Liver (tissue), 9 donors: ENCODE results near the gene GALNT1. TPM values are rescaled to one million over a fixed set of nuclear protein-coding genes. Genes with fewer than 3 reads are reported as not detected.

Experiments used
- DNase-seq: peaks from one replicate; pipeline ENCODE4 v3.0.0-alpha.2; 2017; ENCODE audit warnings: low spot score
- H3K27ac ChIP-seq, 2 donors: one replicate each; pipeline ENCODE4 v1.7.0; 2013; ENCODE audit warnings: inconsistent platforms in 2 of 2, low read length in 2 of 2, control low read depth in 1 of 2, low read depth in 1 of 2, mild to moderate bottlenecking in 1 of 2
- H3K27me3 ChIP-seq, 4 donors: one replicate each; pipeline versions ENCODE4 v1.6.1 to v1.7.0; 2013; ENCODE audit warnings: low read length in 3 of 4, inconsistent platforms in 1 of 4, mild to moderate bottlenecking in 1 of 4, moderate library complexity in 1 of 4; ENCODE audit not compliant: control insufficient read depth in 4 of 4, insufficient read depth in 4 of 4
- H3K36me3 ChIP-seq, 4 donors: one replicate each; pipeline versions ENCODE4 v1.6.1 to v1.7.0; 2013; ENCODE audit warnings: low read length in 3 of 4, mild to moderate bottlenecking in 3 of 4, low read depth in 1 of 4, moderate library complexity in 1 of 4; ENCODE audit not compliant: control insufficient read depth in 4 of 4, insufficient read depth in 3 of 4
- H3K4me1 ChIP-seq, 4 donors: one replicate each; pipeline versions ENCODE4 v1.6.1 to v1.7.0; 2013; ENCODE audit warnings: low read length in 3 of 4, mild to moderate bottlenecking in 3 of 4, moderate library complexity in 1 of 4; ENCODE audit not compliant: control insufficient read depth in 4 of 4, insufficient read depth in 4 of 4
- H3K4me3 ChIP-seq, 3 donors: one replicate each; pipeline versions ENCODE4 v1.6.1 to v1.7.0; 2013; ENCODE audit warnings: low read length in 3 of 3, control low read depth in 1 of 3, low read depth in 1 of 3, mild to moderate bottlenecking in 1 of 3
- H3K9ac ChIP-seq, 2 donors: one replicate each; pipeline ENCODE4 v1.7.0; 2013; ENCODE audit warnings: low read length in 2 of 2, mild to moderate bottlenecking in 2 of 2, moderate library complexity in 2 of 2, control low read depth in 1 of 2, low read depth in 1 of 2
- H3K9me3 ChIP-seq, 4 donors: one replicate each; pipeline versions ENCODE4 v1.6.1 to v1.7.0; 2013; ENCODE audit warnings: low read length in 3 of 4; ENCODE audit not compliant: control insufficient read depth in 4 of 4
- ATF3 ChIP-seq: IDR thresholded peaks from 2 replicates; pipeline ENCODE4 v1.6.1; 2016; ENCODE audit warnings: antibody characterized with exemption
- CTCF ChIP-seq: fragments of 150-350 bp; IDR thresholded peaks from 2 replicates; pipeline ENCODE4 v1.5.1; 2017; ENCODE audit warnings: improper control_type of control experiment, low read depth, low read length; ENCODE audit not compliant: missing input control
- EGR1 ChIP-seq, 2 donors: IDR thresholded peaks; 2 replicates each; pipeline ENCODE4 v1.6.1; 2016 to 2018; ENCODE audit warnings: antibody characterized with exemption in 2 of 2, low read depth in 2 of 2
- FOXA1 ChIP-seq: IDR thresholded peaks from 2 replicates; pipeline ENCODE4 v1.6.1; 2016; ENCODE audit warnings: antibody characterized with exemption
- FOXA2 ChIP-seq: IDR thresholded peaks from 2 replicates; pipeline ENCODE4 v1.6.1; 2016; ENCODE audit warnings: antibody characterized with exemption
- HNF4A ChIP-seq, 2 donors: conservative IDR thresholded peaks; 2 replicates each; pipeline ENCODE4 v1.6.1; 2016; ENCODE audit warnings: antibody characterized with exemption in 2 of 2, mild to moderate bottlenecking in 2 of 2
- HNF4G ChIP-seq: IDR thresholded peaks from 2 replicates; pipeline ENCODE4 v1.6.1; 2016; ENCODE audit warnings: antibody characterized with exemption
- JUND ChIP-seq, 2 donors: IDR thresholded peaks; 2 replicates each; pipeline ENCODE4 v1.6.1; 2016; ENCODE audit warnings: antibody characterized with exemption in 2 of 2
- MAX ChIP-seq: IDR thresholded peaks from 2 replicates; pipeline ENCODE4 v1.6.1; 2016; ENCODE audit warnings: antibody characterized with exemption
- NR2F2 ChIP-seq: IDR thresholded peaks from 2 replicates; pipeline ENCODE4 v1.6.1; 2016; ENCODE audit warnings: antibody characterized with exemption
- REST ChIP-seq: IDR thresholded peaks from 2 replicates; pipeline ENCODE4 v1.6.1; 2016; ENCODE audit warnings: antibody characterized with exemption, mild to moderate bottlenecking
- RXRA ChIP-seq, 2 donors: IDR thresholded peaks; 2 replicates each; pipeline ENCODE4 v1.6.1; 2017 to 2018; ENCODE audit warnings: antibody characterized with exemption in 2 of 2, mild to moderate bottlenecking in 1 of 2
- SP1 ChIP-seq: IDR thresholded peaks from 2 replicates; pipeline ENCODE4 v1.6.1; 2018; ENCODE audit warnings: antibody characterized with exemption, mild to moderate bottlenecking
- TAF1 ChIP-seq: conservative IDR thresholded peaks from 2 replicates; pipeline ENCODE4 v1.6.1; 2016; ENCODE audit warnings: antibody characterized with exemption, mild to moderate bottlenecking
- YY1 ChIP-seq: IDR thresholded peaks from 2 replicates; pipeline ENCODE4 v1.6.1; 2016; ENCODE audit warnings: antibody characterized with exemption, mild to moderate bottlenecking
- WGBS: extraction: QIAGEN DNeasy Blood & Tissue Kit; methylation state at CpG from one replicate; pipeline ENCODE4 v1.1.7; 2013; 5-methylcytosine and 5-hydroxymethylcytosine counted together
- polyA plus RNA-seq, 2 donors: library from polyadenylated mRNA; stranded (reverse) in 1 of 2; unstranded in 1 of 2; fragments of 200-250 nt in 1 of 2; fragments of >200 nt in 1 of 2; fragmentation: Nextera tagmentation in 1 of 2; extraction: Ambion mirVana in 1 of 2; gene quantifications; one replicate each; pipeline versions ENCODE4 v1.2.1 to v1.2.3, GENCODE V29; 2013 to 2015
- total RNA-seq, 2 donors: library from RNA; depleted of rRNA; stranded (reverse); fragments of >200 nt; gene quantifications; one replicate each; pipeline ENCODE4 v1.2.3, GENCODE V29; 2014
- TF ChIP-seq, protein P1 (sequence below): IDR thresholded peaks from 2 replicates; pipeline ENCODE4 v1.6.1; 2016; ENCODE audit warnings: antibody characterized with exemption
- donor health status: healthy.
- donor health status: healthy.
- donor health status: healthy.
- donor health status: healthy.
- donor health status: healthy.

Gene GALNT1
- total and polyA plus RNA-seq, 4 donors, result 13.9 to 42.2 (median 26.5) TPM

DNA sequence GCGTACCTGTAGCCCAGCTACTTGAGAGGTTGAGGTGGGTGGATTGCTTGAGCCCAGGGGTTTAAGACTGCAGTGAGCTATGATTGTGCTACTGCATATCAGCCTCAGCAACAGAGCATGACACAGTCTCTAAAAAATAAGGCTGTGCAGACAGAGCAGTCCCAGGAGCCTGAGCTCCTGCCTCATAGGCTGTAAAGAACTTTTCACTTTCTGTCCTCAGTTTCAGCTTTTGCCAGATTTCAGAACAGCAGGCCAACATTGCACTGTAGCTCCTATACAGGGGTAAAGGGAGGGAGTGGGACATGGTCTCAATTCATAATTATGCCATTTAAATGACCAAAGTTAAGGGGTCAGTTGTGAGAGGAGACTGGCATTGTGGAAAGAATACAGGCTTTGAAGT is 150.6 kb downstream of the GALNT1 start:
- no peaks in the 10 kb centered on the region for H3K36me3 ChIP-seq
- no peak overlapping the region for H3K4me3 ChIP-seq
- no peaks in the 10 kb centered on the region for H3K4me1 ChIP-seq
- no peak overlapping the region for H3K27ac ChIP-seq
- DNase-seq, result no peak
- WGBS, result 95% methylated on average over 1 of the region's 1 CpG
- TF ChIP-seq MAX (no peak), JUND (IDR thresholded peaks at IDR 0.05) (no peak), EGR1 (IDR thresholded peaks at IDR 0.05; ENCODE audit: low read depth in 2 of 2) (no peak), FOXA2 (no peak), HNF4G (no peak), HNF4A (conservative IDR thresholded peaks at IDR 0.05) (no peak), NR2F2 (no peak), ATF3 (no peak), REST (no peak), YY1 (no peak), RXRA (IDR thresholded peaks at IDR 0.05) (no peak), SP1 (no peak)
- TF ChIP-seq, protein P1, sequence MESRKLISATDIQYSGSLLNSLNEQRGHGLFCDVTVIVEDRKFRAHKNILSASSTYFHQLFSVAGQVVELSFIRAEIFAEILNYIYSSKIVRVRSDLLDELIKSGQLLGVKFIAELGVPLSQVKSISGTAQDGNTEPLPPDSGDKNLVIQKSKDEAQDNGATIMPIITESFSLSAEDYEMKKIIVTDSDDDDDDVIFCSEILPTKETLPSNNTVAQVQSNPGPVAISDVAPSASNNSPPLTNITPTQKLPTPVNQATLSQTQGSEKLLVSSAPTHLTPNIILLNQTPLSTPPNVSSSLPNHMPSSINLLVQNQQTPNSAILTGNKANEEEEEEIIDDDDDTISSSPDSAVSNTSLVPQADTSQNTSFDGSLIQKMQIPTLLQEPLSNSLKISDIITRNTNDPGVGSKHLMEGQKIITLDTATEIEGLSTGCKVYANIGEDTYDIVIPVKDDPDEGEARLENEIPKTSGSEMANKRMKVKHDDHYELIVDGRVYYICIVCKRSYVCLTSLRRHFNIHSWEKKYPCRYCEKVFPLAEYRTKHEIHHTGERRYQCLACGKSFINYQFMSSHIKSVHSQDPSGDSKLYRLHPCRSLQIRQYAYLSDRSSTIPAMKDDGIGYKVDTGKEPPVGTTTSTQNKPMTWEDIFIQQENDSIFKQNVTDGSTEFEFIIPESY, result no peak
- H3K9me3 ChIP-seq, result peaks cover 0 to 1% (median 0%) of the 10 kb centered on the region in 4 donors
- H3K27me3 ChIP-seq, result no peaks in the 10 kb centered on the region
- no peak overlapping the region for H3K9ac ChIP-seq

DNA sequence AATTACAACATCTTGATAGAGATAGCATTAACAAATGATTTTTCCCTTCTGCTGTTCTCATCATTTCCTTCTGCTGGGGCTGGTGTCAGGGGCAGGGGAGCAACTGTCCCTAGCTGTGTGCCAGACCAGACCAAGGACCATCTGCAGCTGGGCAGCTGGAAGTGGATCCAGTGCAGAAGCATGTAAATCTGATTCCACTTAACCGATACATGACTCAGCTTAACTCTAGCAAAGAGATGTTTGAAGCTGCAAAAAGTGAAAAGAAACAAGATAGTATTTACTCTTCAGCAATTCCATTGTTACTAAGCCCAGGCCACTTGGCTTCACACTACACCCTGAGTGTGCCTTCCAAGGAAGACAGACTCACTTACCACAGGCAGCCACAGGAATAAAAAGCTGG is 151.1 kb downstream of the GALNT1 start:
- 91% methylated on average over 1 of the region's 1 CpG for WGBS
- TF ChIP-seq EGR1 (IDR thresholded peaks at IDR 0.05; ENCODE audit: low read depth in 2 of 2) (no peak), SP1 (no peak), JUND (IDR thresholded peaks at IDR 0.05) (no peak), TAF1 (no peak), CTCF (no peak), FOXA1 (no peak), HNF4A (conservative IDR thresholded peaks at IDR 0.05) (no peak)
- TF ChIP-seq, protein P1, result no peak
- H3K27ac ChIP-seq, result no peak overlapping the region

More for the DNA sequence above, 151.1 kb downstream of the GALNT1 start:
- H3K36me3 ChIP-seq, result no peaks in the 10 kb centered on the region
- DNase-seq, result no peak
- no peaks in the 10 kb centered on the region for H3K4me1 ChIP-seq
- no peaks in the 10 kb centered on the region for H3K27me3 ChIP-seq
- no peak overlapping the region for H3K4me3 ChIP-seq
- H3K9ac ChIP-seq, result no peak overlapping the region
- peaks cover 0 to 1% (median 0%) of the 10 kb centered on the region in 4 donors for H3K9me3 ChIP-seq
